Measurements from ENCODE around the gene INSYN1. TPM values are rescaled to one million over a fixed set of nuclear protein-coding genes. Genes with fewer than 3 reads are reported as not detected.

INSYN1 gene
- total and polyA plus RNA-seq, 2 donors (not counting 3 experiments of a cell fraction or from before 2014, with no cell fraction given), result 0.18 to 0.58 TPM

DNA sequence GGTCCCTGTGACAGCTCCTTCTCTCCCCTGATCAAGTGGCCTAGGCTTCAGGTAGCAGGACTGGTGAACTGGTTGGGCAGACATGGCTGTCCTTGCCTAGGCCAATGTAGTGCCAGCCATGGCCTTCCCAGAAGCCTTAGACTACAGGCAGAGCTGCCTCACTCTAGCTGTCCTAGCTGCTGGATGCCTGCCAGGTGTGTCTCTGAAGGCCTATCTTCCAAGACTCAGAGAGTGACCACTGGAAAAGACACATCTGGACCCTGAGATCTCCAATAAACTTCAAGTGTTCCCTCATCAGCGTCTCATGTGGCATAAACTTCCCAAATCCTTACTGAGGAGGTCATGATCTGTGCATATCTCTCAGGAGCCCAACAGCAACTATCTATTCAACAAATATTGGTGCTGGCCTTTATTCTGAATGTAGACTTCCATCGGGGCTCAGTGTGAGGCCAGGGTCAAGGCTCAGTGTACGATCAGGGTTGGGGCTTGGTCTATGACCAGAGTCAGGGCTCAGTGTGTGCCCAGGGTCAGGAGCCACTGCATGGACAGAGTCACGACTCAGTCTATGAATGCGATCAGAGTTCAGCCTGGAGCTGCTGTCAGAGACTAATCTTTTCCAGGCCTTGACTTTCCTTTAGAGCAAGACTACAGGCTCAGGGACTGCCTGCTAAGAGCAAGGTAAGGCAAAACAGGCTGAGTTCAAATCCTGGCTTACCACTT, 36.5 kb upstream of the INSYN1 start:
- Histone ChIP-seq H3K79me2 (ENCODE audit: control insufficient read depth, insufficient read depth, low read length) (no peaks in the 10 kb centered on the region), H3K36me3 (ENCODE audit: control insufficient read depth in 2 of 2, extremely low read depth in 1 of 2, insufficient read depth in 2 of 2, low read length in 2 of 2) (no peaks in the 10 kb centered on the region), H3K9ac (replicated peaks; ENCODE audit: extremely low read depth, insufficient read depth, low read length) (no peak overlapping the region), H3K9me3 (replicated peaks; ENCODE audit: control insufficient read depth, insufficient read depth, low read length) (no peaks in the 10 kb centered on the region), H3K4me1 (ENCODE audit: control insufficient read depth, extremely low read depth, insufficient read depth, low read length) (no peaks in the 10 kb centered on the region), H3K4me2 (ENCODE audit: insufficient read depth, low read length) (no peak overlapping the region), H3K27me3 (ENCODE audit: control insufficient read depth in 2 of 2, insufficient read depth in 2 of 2, low read length in 2 of 2) (no peaks in the 10 kb centered on the region), H3K27ac (ENCODE audit: insufficient read depth, low read depth, low read length) (no peak overlapping the region), H3K4me3 (replicated peaks in 1 of 3; ENCODE audit: insufficient read depth in 1 of 3, low read depth in 1 of 3, low read length in 3 of 3) (no peak overlapping the region), H3K9me1 (replicated peaks; ENCODE audit: control insufficient read depth, extremely low read depth, insufficient read depth, low read length) (no peaks in the 10 kb centered on the region), H2AFZ (ENCODE audit: low read depth, low read length) (no peak overlapping the region), H4K20me1 (replicated peaks; ENCODE audit: control insufficient read depth, extremely low read depth, insufficient read depth, low read length) (no peaks in the 10 kb centered on the region)
- no TSS peak for BruUV-seq (replicated peaks)
- ChIA-PET POLR2A (no interaction called here), CTCF (interaction anchor here (1.2 kb wide), 1 partner anchor 11 kb away, joined by 3 read pairs; no protein-coding TSS in a partner anchor)
- DNase-seq (ENCODE audit: low read depth, low spot score), result no peak
- TF ChIP-seq FOS (IDR thresholded peaks at IDR 0.05; ENCODE audit: borderline replicate concordance, insufficient read depth, low read length), result no peak
- TF ChIP-seq EZH2 (IDR thresholded peaks at IDR 0.05; ENCODE audit: borderline replicate concordance, low read depth, low read length, severe bottlenecking), result no peak
- TF ChIP-seq POLR2AphosphoS5 (IDR thresholded peaks at IDR 0.05; ENCODE audit: insufficient read depth, low read depth, low read length), result no peak
- TF ChIP-seq, protein P1, sequence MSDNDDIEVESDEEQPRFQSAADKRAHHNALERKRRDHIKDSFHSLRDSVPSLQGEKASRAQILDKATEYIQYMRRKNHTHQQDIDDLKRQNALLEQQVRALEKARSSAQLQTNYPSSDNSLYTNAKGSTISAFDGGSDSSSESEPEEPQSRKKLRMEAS (IDR thresholded peaks at IDR 0.05; ENCODE audit: insufficient read depth, insufficient read length), result no peak
- no peak for TF ChIP-seq POLR2A (IDR thresholded peaks at IDR 0.05; ENCODE audit: low read depth, low read length)
- TF ChIP-seq GATA2 (IDR thresholded peaks at IDR 0.05; ENCODE audit: insufficient read depth, insufficient read length, low read depth, low read length), result no peak
- TF ChIP-seq JUN (IDR thresholded peaks at IDR 0.05; ENCODE audit: borderline replicate concordance, insufficient read depth, insufficient read length, low read depth), result no peak
- TF ChIP-seq, protein P2, sequence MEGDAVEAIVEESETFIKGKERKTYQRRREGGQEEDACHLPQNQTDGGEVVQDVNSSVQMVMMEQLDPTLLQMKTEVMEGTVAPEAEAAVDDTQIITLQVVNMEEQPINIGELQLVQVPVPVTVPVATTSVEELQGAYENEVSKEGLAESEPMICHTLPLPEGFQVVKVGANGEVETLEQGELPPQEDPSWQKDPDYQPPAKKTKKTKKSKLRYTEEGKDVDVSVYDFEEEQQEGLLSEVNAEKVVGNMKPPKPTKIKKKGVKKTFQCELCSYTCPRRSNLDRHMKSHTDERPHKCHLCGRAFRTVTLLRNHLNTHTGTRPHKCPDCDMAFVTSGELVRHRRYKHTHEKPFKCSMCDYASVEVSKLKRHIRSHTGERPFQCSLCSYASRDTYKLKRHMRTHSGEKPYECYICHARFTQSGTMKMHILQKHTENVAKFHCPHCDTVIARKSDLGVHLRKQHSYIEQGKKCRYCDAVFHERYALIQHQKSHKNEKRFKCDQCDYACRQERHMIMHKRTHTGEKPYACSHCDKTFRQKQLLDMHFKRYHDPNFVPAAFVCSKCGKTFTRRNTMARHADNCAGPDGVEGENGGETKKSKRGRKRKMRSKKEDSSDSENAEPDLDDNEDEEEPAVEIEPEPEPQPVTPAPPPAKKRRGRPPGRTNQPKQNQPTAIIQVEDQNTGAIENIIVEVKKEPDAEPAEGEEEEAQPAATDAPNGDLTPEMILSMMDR (IDR thresholded peaks at IDR 0.05; ENCODE audit: extremely low read depth in 1 of 2, insufficient read depth in 1 of 2, low read depth in 1 of 2, low read length in 2 of 2), result no peak
- no peak for TF ChIP-seq MYC (IDR thresholded peaks at IDR 0.05; ENCODE audit: low read depth, low read length)
- FAIRE-seq, result no peak
- dilution Hi-C loops (cut with MboI; ENCODE audit: extremely low pct_ligation_motif_present, low sequenced_read_pairs), result no loop called here
- intact Hi-C loops (cut with micrococcal nuclease), result no loop called here

Data from endothelial cell of umbilical vein (primary cell).